HCT116 (cell line): Measurements from ENCODE around the gene ANKDD1A. TPM values are rescaled to one million over a fixed set of nuclear protein-coding genes. Genes with fewer than 3 reads are reported as not detected.

Experiments used
- ATAC-seq: fragments of 200-7000 bp; cut with Tn5 transposase; 2 replicates; pipeline ENCODE4 v1.9.1; 2020; ENCODE audit warnings: mild to moderate bottlenecking, moderate library complexity
- BruUV-seq: library from RNA; stranded (reverse); fragments of 400-500 nt; replicated peaks from 2 replicates; lab custom pipeline; 2021; lab: Mats Ljungman, UMichigan
- CTCF ChIA-PET: fragments of 300-600 bp; sonication (Branson Sonifier 250); formaldehyde crosslinking; loops from one replicate; lab custom pipeline; 2021; ENCODE audit warnings: antibody characterized with exemption; lab: Charles Lee
- POLR2A ChIA-PET: fragments of 300-600, 350-600 bp; sonication (Branson Sonifier 250); formaldehyde crosslinking; loops from one replicate; lab custom pipeline; 2021; ENCODE audit warnings: antibody characterized with exemption; lab: Charles Lee
- RAD21 ChIA-PET, 2 experiments: fragments of 300-600 bp; sonication (Branson Sonifier 250); formaldehyde crosslinking; loops; one replicate each; lab custom pipeline; 2023; ENCODE audit warnings: low total read pairs in 2 of 2; ENCODE audit not compliant: uncharacterized antibody in 2 of 2, unreplicated experiment in 2 of 2, low non-redundant PET in 1 of 2; lab: Charles Lee
- DNase-seq: peaks from one replicate; pipeline ENCODE4 v3.0.0-alpha.2; 2010; ENCODE audit warnings: low read depth, low spot score
- H2AFZ ChIP-seq: fragments of 200-600 bp; shearing (Covaris generic), sonication (generic); 2 replicates; pipeline ENCODE4 v1.6.1; 2017; ENCODE audit warnings: low read depth, mixed run types, mixed read lengths, antibody characterized with exemption, low read length; ENCODE audit not compliant: poor library complexity, severe bottlenecking
- H3K27ac ChIP-seq: 2 replicates; pipeline ENCODE4 v1.5.1; 2012; ENCODE audit warnings: low read depth, low read length
- H3K27me3 ChIP-seq: fragments of 200-600 bp; sonication (generic); 2 replicates; pipeline ENCODE4 v1.6.1; 2016; ENCODE audit warnings: mixed run types, low read length, mixed read lengths; ENCODE audit not compliant: insufficient read depth
- H3K36me3 ChIP-seq, 2 experiments: fragments of 200-500 bp in 1 of 2; fragments of 200-600 bp in 1 of 2; sonication (Bioruptor generic) in 1 of 2; sonication (generic) in 1 of 2; 2 replicates each; pipeline versions ENCODE4 v1.5.1 to v1.6.1; 2014 to 2016; ENCODE audit warnings: low read length in 2 of 2, inconsistent platforms in 1 of 2, mixed read lengths in 1 of 2, mixed run types in 1 of 2; ENCODE audit not compliant: insufficient read depth in 2 of 2, control insufficient read depth in 1 of 2
- H3K4me1 ChIP-seq, 2 experiments: fragments of 200-600 bp in 1 of 2; sonication (generic) in 1 of 2; 2 replicates each; pipeline versions ENCODE4 v1.5.1 to v1.6.1; 2012 to 2017; ENCODE audit warnings: low read length in 2 of 2, inconsistent platforms in 1 of 2, mild to moderate bottlenecking in 1 of 2, mixed read lengths in 1 of 2, mixed run types in 1 of 2, moderate library complexity in 1 of 2; ENCODE audit not compliant: insufficient read depth in 2 of 2, control insufficient read depth in 1 of 2
- H3K4me2 ChIP-seq: fragments of 200-600 bp; sonication (generic); 2 replicates; pipeline ENCODE4 v1.6.1; 2017; ENCODE audit warnings: mixed run types, low read length, mixed read lengths
- H3K4me3 ChIP-seq, 2 experiments: fragments of 200-600 bp in 1 of 2; sonication (generic) in 1 of 2; replicated peaks in 1 of 2; 2 replicates each; pipeline ENCODE4 v1.5.1; 2011 to 2016; ENCODE audit warnings: low read length in 2 of 2, control low read depth in 1 of 2, low read depth in 1 of 2, mild to moderate bottlenecking in 1 of 2, mixed read lengths in 1 of 2, mixed run types in 1 of 2
- H3K79me2 ChIP-seq: fragments of 200-600 bp; sonication (generic); 2 replicates; pipeline ENCODE4 v1.6.1; 2017; ENCODE audit warnings: mild to moderate bottlenecking, mixed run types, low read length, moderate library complexity, mixed read lengths; ENCODE audit not compliant: insufficient read depth
- H3K9ac ChIP-seq: fragments of 200-600 bp; sonication (generic); 2 replicates; pipeline ENCODE4 v1.6.1; 2016; ENCODE audit warnings: low read length, mixed read lengths
- H3K9me2 ChIP-seq: fragments of 200-600 bp; sonication (generic), shearing (Covaris generic); 2 replicates; pipeline ENCODE4 v1.6.1; 2017; ENCODE audit warnings: mixed run types, mild to moderate bottlenecking, moderate library complexity; ENCODE audit not compliant: insufficient read depth
- H3K9me3 ChIP-seq, 2 experiments: fragments of 200-500 bp in 1 of 2; fragments of 200-600 bp in 1 of 2; sonication (Bioruptor generic) in 1 of 2; sonication (generic) in 1 of 2; 2 replicates each; pipeline ENCODE4 v1.6.1; 2014 to 2017; ENCODE audit warnings: low read length in 2 of 2, mixed read lengths in 2 of 2, inconsistent platforms in 1 of 2, low read depth in 1 of 2, mild to moderate bottlenecking in 1 of 2, mixed run types in 1 of 2, moderate library complexity in 1 of 2; ENCODE audit not compliant: control insufficient read depth in 1 of 2, insufficient read depth in 1 of 2
- H4K20me1 ChIP-seq: fragments of 200-600 bp; sonication (generic), shearing (Covaris generic); 2 replicates; pipeline ENCODE4 v1.6.1; 2017; ENCODE audit warnings: mixed run types, mild to moderate bottlenecking, moderate library complexity; ENCODE audit not compliant: insufficient read depth
- ATF3 ChIP-seq: IDR thresholded peaks from 2 replicates; pipeline ENCODE4 v1.6.1; 2012
- CBX3 ChIP-seq: IDR thresholded peaks from 2 replicates; pipeline ENCODE4 v1.6.1; 2012; ENCODE audit warnings: low read depth
- CEBPB ChIP-seq: IDR thresholded peaks from 2 replicates; pipeline ENCODE4 v1.6.1; 2012; ENCODE audit warnings: low read depth
- CTCF ChIP-seq, 3 experiments: fragments of 200-600 bp in 1 of 3; sonication (generic) in 1 of 3; IDR thresholded peaks in 2 of 3; conservative IDR thresholded peaks in 1 of 3; 2 replicates each; pipeline ENCODE4 v1.5.1; 2012 to 2017; ENCODE audit warnings: low read depth in 2 of 3, low read length in 2 of 3, antibody characterized with exemption in 1 of 3, borderline replicate concordance in 1 of 3, control low read depth in 1 of 3, mild to moderate bottlenecking in 1 of 3, mixed read lengths in 1 of 3, mixed run types in 1 of 3, moderate library complexity in 1 of 3; ENCODE audit not compliant: insufficient read depth in 1 of 3
- EZH2 ChIP-seq: fragments of 200-600 bp; sonication (generic); IDR thresholded peaks from 2 replicates; pipeline ENCODE4 v1.6.1; 2017; ENCODE audit warnings: antibody characterized with exemption, mixed run types
- FOSL1 ChIP-seq: IDR thresholded peaks from 2 replicates; pipeline ENCODE4 v1.6.1; 2012; ENCODE audit warnings: low read depth
- JUND ChIP-seq: IDR thresholded peaks from 2 replicates; pipeline ENCODE4 v1.6.1; 2012
- POLR2AphosphoS5 ChIP-seq: IDR thresholded peaks from 2 replicates; pipeline ENCODE4 v1.6.1; 2011; ENCODE audit warnings: mild to moderate bottlenecking, low read depth, low read length, moderate library complexity
- RAD21 ChIP-seq: IDR thresholded peaks from 2 replicates; pipeline ENCODE4 v1.6.1; 2012; ENCODE audit warnings: low read depth, mild to moderate bottlenecking
- SIN3A ChIP-seq: IDR thresholded peaks from 2 replicates; pipeline ENCODE4 v1.6.1; 2012; ENCODE audit warnings: low read depth
- SP1 ChIP-seq: IDR thresholded peaks from 2 replicates; pipeline ENCODE4 v1.6.1; 2012; ENCODE audit warnings: low read depth
- TCF7L2 ChIP-seq: IDR thresholded peaks from 2 replicates; pipeline ENCODE4 v1.7.0; 2011; ENCODE audit warnings: borderline replicate concordance, inconsistent platforms; ENCODE audit not compliant: insufficient read depth, insufficient read length; ENCODE audit errors: extremely low read depth
- YY1 ChIP-seq: IDR thresholded peaks from 2 replicates; pipeline ENCODE4 v1.6.1; 2011; ENCODE audit warnings: low read length, low read depth, moderate library complexity, mild to moderate bottlenecking; ENCODE audit not compliant: insufficient replicate concordance; ENCODE audit errors: extremely low read depth
- ZFX ChIP-seq: fragments of 450-650 bp; IDR thresholded peaks from 2 replicates; pipeline ENCODE4 v1.6.1; 2017
- ZNF274 ChIP-seq: fragments of 200-500 bp; sonication (Bioruptor generic); IDR thresholded peaks from 2 replicates; pipeline ENCODE4 v1.6.1; 2014; ENCODE audit warnings: mild to moderate bottlenecking, low read depth, low read length, inconsistent platforms
- intact Hi-C: fragments of 100-400 bp; cut with micrococcal nuclease; formaldehyde crosslinking; loops from 2 replicates; pipeline ENCODE4 v1.10.0; 2022
- total RNA-seq: library from RNA; stranded (reverse); gene quantifications from one replicate; pipeline ENCODE4 v1.2.1, GENCODE V29; 2021; ENCODE audit not compliant: unreplicated experiment

The ANKDD1A gene
- total RNA-seq, 1 experiment from 2014 or later, result 8.1 TPM

GRCh38 chr15:64883997-64884511 lies 27.6 kb upstream of the ANKDD1A start:
- H3K79me2 ChIP-seq, result no peaks in the 10 kb centered on the region
- peak; percentile 71 for ATAC-seq
- H3K4me2 ChIP-seq, result peak overlapping the region; percentile 56
- no peaks in the 10 kb centered on the region for H3K27me3 ChIP-seq
- H3K9me3 ChIP-seq, result no peaks in the 10 kb centered on the region
- no peak overlapping the region for H3K27ac ChIP-seq
- TF ChIP-seq SP1, result no peak
- no peak for TF ChIP-seq RAD21
- TF ChIP-seq TCF7L2, result peak; percentile 21
- TF ChIP-seq CEBPB, result no peak
- BruUV-seq, result no TSS peak
- H3K4me1 ChIP-seq, result peaks cover 14 to 29% of the 10 kb centered on the region in 2 experiments
- CTCF ChIA-PET, result no interaction called here
- no peak overlapping the region for H3K9ac ChIP-seq
- intact Hi-C loops, result no loop called here
- POLR2A ChIA-PET, result no interaction called here
- H4K20me1 ChIP-seq, result no peaks in the 10 kb centered on the region
- H3K36me3 ChIP-seq, result no peaks in the 10 kb centered on the region
- H2AFZ ChIP-seq, result no peak overlapping the region
- RAD21 ChIA-PET, result no interaction called here
- no peak for DNase-seq
- H3K4me3 ChIP-seq, result no peak overlapping the region
- no peaks in the 10 kb centered on the region for H3K9me2 ChIP-seq

GRCh38 chr15:64884679-64885078 lies 27.0 kb upstream of the ANKDD1A start:
- DNase-seq, result no peak
- no peaks in the 10 kb centered on the region for H3K36me3 ChIP-seq
- H2AFZ ChIP-seq, result no peak overlapping the region
- intact Hi-C loops, result no loop called here
- H3K27me3 ChIP-seq, result no peaks in the 10 kb centered on the region
- no peaks in the 10 kb centered on the region for H3K9me2 ChIP-seq
- no peak overlapping the region for H3K4me3 ChIP-seq
- POLR2A ChIA-PET, result no interaction called here
- CTCF ChIA-PET, result no interaction called here
- no peaks in the 10 kb centered on the region for H3K79me2 ChIP-seq
- no peak overlapping the region; the same call in 1 of the 2 replicates for H3K4me2 ChIP-seq
- no peaks in the 10 kb centered on the region for H4K20me1 ChIP-seq
- ATAC-seq, result no peak
- H3K9ac ChIP-seq, result no peak overlapping the region
- RAD21 ChIA-PET, result no interaction called here
- TF ChIP-seq ZNF274 (no peak), ZFX (no peak), SIN3A (no peak), YY1 (no peak), JUND (no peak), EZH2 (no peak), POLR2AphosphoS5 (no peak), SP1 (no peak), CTCF (IDR thresholded peaks at IDR 0.05 in 2 of 3, conservative IDR thresholded peaks at IDR 0.05 in 1 of 3; ENCODE audit: borderline replicate concordance in 1 of 3, insufficient read depth in 1 of 3, low read depth in 2 of 3, low read length in 2 of 3) (no peak), CBX3 (no peak), CEBPB (no peak), ATF3 (no peak), FOSL1 (no peak), RAD21 (no peak)
- no peak overlapping the region for H3K27ac ChIP-seq
- no TSS peak for BruUV-seq
- no peaks in the 10 kb centered on the region for H3K9me3 ChIP-seq
- peaks cover 14 to 29% of the 10 kb centered on the region in 2 experiments for H3K4me1 ChIP-seq
